ENCODE data around the gene NAA38.
"Not testable (repeated sequence)": the region's sequence is repeated elsewhere in the genome, so short reads cannot be mapped to it uniquely, and the experiment has no call there.

Gene NAA38

GRCh38 chr17:7881276-7882054, 24.1 kb upstream of the NAA38 start:
- peak; percentile 20 for DNase-seq

DNA sequence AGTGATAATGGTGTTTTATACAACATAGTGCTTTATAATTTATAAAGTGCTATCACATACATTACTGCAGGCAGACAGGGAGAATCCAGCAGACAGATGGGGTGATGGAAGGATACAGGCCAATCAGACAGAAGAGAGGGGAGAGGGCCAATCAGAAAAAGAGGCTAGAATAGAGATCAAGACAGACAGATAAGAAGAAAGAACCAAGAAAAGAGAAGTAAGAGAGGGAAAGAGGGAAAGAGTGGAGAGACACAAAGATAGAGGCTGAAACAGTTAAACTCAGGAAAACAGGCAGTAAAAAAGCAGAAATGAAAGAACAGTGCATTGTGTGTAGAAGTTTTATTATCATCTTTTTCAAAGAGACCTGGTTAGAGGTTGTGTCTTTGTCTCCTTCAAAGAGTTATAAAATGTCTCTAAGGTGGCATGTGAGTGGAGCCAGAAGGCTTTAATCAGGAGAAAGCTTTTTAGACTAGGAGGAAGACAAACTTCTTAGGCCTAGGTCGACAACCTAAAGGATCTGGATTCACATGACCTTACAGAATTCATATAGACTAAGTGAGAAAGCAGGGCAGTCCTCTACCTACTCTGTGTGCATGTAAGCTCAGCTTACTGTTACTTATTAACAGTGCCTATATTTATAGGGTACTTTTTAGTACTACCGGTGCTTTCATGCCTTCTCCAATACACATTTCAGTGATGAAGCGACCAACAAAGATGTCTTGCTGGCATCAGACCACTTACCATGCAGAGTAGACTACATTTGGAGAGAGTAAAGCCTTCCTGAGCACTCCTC, 22.9 kb upstream of the NAA38 start:
- no peak for DNase-seq

- DNase-seq, result no peak
These were observed 20.9 kb upstream of the NAA38 start for GRCh38 chr17:7878234-7878633.

DNA sequence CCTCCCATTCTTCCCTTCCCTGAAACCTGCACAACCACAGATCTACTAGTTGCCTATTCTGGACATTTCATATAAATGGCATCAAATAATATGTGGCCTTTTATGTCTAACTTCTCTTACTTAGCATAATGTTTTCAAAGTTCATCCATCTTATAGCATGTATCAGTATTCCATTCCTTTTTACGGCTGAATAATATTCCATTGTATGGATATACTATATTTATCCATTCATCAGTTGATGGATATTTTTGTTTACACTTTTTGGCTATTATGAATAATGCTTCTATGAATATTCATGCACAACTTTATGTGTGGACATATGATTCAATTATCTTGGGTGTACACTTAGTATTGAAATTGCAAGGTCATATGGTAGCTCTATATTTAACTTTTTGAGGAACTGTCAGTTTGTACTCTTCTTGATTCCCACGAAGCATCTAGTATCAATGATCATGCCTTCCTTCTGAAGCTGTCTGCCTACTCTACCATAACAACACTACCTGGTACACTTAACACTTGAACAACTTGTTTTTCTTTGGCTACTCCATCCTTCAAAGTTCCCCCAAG, 18.5 kb upstream of the NAA38 start:
- no peak for DNase-seq

- DNase-seq, result no peak
These were observed 15.7 kb upstream of the NAA38 start for GRCh38 chr17:7873051-7873450.

DNA sequence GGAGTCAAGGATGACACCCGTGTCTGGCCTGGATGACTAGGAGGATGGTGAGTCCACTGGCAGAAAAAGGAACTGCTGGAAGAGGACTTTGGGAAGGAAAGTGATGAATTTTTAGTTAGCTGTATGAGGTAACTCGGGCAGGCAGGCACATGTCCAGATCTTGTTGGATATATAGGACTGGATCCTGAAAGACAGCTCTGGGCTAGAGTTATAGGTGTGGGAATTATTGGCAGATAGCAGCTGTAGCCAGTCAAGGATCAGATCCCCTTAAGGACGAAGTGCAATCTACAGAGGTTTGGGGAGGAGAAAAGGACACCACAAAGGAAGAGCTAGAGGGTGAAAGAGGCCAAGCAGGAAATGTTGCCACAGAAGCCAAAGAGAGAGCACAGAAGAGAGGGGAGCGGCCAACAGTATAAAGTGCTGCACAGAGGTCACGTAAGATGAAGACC, 10.5 kb upstream of the NAA38 start:
- no peak for DNase-seq

DNA sequence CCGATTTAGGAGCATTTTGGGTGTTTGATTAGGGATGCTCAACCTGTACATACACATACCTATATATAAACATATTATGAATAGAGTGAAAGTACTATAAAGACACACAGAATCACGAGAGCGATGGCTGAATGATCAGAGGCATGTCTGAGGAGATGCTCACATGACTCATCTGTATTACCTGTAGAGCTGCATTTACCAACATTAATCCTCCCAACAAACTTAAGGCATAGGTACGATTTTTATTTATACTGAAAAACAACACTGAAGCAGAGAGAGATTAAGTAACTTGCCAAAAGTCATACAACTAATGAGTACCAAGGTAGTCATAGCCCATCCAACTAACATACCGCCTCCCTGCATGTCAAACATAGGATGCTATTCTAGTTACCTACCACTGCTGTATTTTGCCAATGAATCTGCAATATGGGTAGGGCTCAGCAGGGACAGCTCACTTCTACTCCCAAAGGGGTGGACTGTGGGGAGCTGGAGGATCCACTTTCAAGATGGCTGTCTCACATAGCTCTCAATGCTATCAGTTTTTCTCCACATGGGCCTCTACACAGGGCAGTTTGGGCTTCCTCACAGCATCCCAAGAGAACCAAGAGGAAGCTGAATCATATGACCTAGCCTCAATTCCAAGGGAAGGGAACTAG, 7.8 kb upstream of the NAA38 start:
- no peak for DNase-seq

DNA sequence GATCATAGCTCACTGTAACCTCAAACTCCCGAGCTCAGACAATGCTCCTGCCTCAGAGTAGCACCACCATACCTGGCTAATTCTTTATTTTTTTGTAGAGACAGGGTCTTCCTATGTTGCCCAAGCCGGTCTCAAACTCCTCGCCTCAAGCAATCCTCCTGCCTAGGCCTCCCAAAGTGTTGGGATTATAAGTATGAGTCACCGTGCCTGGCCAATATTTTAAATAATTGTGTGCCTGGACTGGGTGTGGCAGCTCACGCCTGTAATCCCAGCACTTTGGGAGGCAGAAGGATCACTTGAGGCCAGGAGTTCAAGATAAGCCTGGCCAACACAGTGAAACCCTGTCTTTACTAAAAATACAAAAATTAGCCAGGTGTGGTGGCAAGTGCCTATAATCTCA, 7.0 kb upstream of the NAA38 start:
- DNase-seq, result not testable (repeated sequence)

GRCh38 chr17:7862692-7863437, 5.5 kb upstream of the NAA38 start:
- DNase-seq, result peak; percentile 72

DNA sequence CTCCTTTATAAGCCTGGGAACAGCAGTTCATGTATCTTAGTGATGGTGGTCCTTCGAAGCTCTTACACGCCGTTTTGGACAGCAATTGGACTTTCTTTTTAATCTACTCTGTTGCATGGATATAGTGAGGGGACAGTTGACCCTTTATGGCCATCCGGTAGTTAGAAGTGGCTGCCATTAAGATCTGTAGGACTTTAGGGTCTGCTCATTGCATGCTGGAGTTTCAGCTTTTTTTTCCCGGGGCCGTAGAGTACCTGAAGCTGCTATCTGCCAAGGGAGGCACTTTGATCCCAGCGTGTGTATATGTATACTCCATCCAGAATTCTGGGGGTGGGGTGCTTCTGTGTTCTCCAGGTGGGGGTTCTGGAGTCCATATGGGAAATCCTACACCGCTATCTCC, 1.7 kb upstream of the NAA38 start:
- no peak for DNase-seq

DNA sequence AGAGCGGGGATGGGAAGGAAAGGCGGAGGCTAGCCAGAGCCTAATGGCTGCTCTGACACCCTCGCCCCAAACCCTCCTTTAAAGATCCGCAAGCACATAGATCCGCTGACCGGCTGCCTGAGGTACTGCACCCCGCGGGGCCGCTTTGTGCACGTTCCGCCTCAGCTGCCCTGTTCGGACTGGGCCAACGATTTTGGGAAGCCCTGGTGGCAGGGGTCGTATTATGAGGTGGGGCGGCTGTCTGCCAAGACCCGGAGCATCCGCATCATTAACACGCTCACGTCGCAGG, 1.1 kb upstream of the NAA38 start:
- DNase-seq, result peak; percentile 49

GRCh38 chr17:7857713-7858521, 558 bp upstream of the NAA38 start, which contains the start of gene CYB5D1:
CYB5D1 (plus strand) TSS chr17:7858003; CDS start chr17:7858135, 132 bp downstream.
- DNase-seq, result peak; percentile 94

DNA sequence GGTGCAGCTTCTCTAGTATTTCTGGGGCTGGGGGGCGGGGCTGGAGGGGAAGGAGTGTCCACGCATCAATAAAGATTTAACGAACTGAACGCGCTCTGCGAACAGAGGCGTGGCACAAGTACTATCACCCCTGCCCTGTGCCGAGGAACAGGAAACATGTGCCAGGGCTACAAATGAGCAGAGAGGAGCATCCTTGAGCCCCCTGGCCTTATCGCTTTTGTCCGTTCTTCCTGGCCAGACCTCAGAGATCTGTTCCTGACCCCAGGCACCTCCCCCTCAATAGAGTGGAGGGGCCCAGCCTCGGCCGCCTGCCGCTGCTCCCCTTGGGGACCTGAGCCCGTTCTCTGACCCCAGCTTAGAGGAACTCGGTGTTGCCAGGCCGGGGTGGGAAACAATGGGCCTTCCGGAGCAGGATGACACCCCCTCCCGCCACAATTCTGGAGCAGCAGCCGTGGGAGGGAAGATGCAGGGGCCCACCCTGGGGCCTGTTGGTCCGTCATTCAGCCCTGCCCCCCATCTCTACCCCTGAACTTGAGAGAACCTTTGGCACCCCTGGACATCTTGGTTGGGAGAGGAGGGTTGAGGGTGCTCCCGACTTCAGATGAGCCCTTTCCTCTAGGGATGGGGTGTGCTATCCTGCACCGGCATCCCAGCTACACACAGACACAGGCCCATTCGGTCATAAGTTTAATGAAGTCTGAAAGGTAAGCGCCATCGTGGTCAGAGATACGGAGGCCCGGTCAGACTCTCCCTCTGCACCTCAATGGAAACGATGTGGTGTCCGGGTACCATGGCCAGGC, 1.1 kb downstream of the NAA38 start:
- peak; percentile 45 for DNase-seq

DNA sequence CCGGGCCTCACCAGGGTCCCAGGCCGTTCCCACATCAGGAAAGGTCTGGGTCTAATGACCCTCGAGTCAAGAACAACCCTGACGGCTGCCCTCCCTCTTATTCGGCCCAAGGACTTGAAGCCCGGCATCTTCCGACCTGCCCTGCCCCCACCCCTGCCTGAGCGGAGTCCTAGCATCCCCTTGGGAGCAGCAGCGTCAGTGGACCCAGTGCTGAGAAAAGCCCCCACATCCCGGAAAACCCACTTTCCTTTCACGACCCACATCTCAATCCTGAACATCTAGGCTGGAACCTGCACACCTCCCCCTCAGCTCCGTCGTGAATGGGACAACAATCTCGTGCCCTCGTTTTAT, 1.7 kb downstream of the NAA38 start:
- no peak for DNase-seq

- no peak for DNase-seq
These were observed 2.3 kb downstream of the NAA38 start, which contains the start of gene TMEM88 for GRCh38 chr17:7854851-7855659. TMEM88 (plus strand) TSS chr17:7855066; CDS start chr17:7855075, 9 bp downstream.

GRCh38 chr17:7854078-7854777, 3.1 kb downstream of the NAA38 start:
- no peak for DNase-seq

DNA sequence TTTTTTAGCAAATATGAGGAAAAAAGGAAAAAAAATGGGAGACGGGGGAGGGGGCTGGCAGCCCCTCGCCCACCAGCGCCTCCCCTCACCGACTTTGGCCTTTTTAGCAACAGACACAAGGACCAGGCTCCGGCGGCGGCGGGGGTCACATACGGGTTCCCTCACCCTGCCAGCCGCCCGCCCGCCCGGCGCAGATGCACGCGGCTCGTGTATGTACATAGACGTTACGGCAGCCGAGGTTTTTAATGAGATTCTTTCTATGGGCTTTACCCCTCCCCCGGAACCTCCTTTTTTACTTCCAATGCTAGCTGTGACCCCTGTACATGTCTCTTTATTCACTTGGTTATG, 3.7 kb downstream of the NAA38 start:
- no peak for DNase-seq

DNA sequence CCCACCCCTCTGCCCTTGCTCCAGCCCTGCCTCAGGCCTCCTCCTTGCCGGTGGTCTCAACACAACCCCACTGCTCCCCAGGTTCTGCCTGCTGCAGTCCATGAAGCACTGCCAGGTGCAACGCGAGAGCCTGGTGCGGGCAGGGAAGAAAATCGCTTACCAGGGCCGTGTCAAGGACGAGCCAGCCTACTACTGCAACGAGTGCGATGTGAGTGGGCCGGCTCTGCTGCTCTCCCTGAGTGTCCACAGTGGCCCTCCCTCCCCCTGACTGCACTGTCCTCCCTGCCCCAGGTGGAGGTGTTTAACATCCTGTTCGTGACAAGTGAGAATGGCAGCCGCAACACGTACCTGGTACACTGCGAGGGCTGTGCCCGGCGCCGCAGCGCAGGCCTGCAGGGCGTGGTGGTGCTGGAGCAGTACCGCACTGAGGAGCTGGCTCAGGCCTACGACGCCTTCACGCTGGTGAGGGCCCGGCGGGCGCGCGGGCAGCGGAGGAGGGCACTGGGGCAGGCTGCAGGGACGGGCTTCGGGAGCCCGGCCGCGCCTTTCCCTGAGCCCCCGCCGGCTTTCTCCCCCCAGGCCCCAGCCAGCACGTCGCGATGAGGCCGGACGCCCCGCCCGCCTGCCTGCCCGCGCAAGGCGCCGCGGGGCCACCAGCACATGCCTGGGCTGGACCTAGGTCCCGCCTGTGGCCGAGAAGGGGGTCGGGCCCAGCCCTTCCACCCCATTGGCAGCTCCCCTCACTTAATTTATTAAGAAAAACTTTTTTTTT, 4.3 kb downstream of the NAA38 start:
- DNase-seq, result no peak

GRCh38 chr17:7852262-7852670, 5.1 kb downstream of the NAA38 start:
- DNase-seq, result no peak
